Skeletal muscle satellite cell (primary cell): ENCODE data around the gene TRAF3.
"Not testable (repeated sequence)": the region's sequence is repeated elsewhere in the genome, so short reads cannot be mapped to it uniquely, and the experiment has no call there.

ENCODE experiments used
- H3K27me3 ChIP-seq: 2 replicates; pipeline ENCODE4 v1.7.0; 2013; ENCODE audit warnings: low read length; ENCODE audit not compliant: control insufficient read depth, insufficient read depth
- H3K36me3 ChIP-seq: 2 replicates; pipeline ENCODE4 v1.7.0; 2013; ENCODE audit warnings: mild to moderate bottlenecking, control low read depth, low read length; ENCODE audit not compliant: insufficient read depth
- H3K4me1 ChIP-seq: 2 replicates; pipeline ENCODE4 v1.7.0; 2013; ENCODE audit warnings: low read length; ENCODE audit not compliant: control insufficient read depth, insufficient read depth
- H3K4me2 ChIP-seq: 2 replicates; pipeline ENCODE4 v1.7.0; 2013; ENCODE audit warnings: mild to moderate bottlenecking, low read length
- H3K4me3 ChIP-seq: 2 replicates; pipeline ENCODE4 v1.7.0; 2013; ENCODE audit warnings: low read length
- H3K9ac ChIP-seq: 2 replicates; pipeline ENCODE4 v1.7.0; 2013; ENCODE audit warnings: mild to moderate bottlenecking, low read depth, low read length, moderate library complexity
- H3K9me3 ChIP-seq: replicated peaks from 2 replicates; pipeline ENCODE4 v1.7.0; 2013; ENCODE audit warnings: mild to moderate bottlenecking, control low read depth, low read length

Gene TRAF3

GRCh38 chr14:102893452-102893851 lies 116.2 kb downstream of the TRAF3 start:
- Histone ChIP-seq H3K9me3 (no peaks in the 10 kb centered on the region), H3K4me1 (peaks cover 5% of the 10 kb centered on the region), H3K27me3 (no peaks in the 10 kb centered on the region), H3K36me3 (peaks cover 17% of the 10 kb centered on the region), H3K4me2 (no peak overlapping the region), H3K9ac (no peak overlapping the region), H3K4me3 (no peak overlapping the region)

- not testable (repeated sequence) for H3K4me3 ChIP-seq, H3K9ac ChIP-seq, H3K9me3 ChIP-seq, H3K4me1 ChIP-seq, H3K27me3 ChIP-seq, H3K4me2 ChIP-seq
- H3K36me3 ChIP-seq, result peaks cover 16% of the 10 kb centered on the region
Measured at GRCh38 chr14:102896735-102897134, 119.5 kb downstream of the TRAF3 start.

DNA sequence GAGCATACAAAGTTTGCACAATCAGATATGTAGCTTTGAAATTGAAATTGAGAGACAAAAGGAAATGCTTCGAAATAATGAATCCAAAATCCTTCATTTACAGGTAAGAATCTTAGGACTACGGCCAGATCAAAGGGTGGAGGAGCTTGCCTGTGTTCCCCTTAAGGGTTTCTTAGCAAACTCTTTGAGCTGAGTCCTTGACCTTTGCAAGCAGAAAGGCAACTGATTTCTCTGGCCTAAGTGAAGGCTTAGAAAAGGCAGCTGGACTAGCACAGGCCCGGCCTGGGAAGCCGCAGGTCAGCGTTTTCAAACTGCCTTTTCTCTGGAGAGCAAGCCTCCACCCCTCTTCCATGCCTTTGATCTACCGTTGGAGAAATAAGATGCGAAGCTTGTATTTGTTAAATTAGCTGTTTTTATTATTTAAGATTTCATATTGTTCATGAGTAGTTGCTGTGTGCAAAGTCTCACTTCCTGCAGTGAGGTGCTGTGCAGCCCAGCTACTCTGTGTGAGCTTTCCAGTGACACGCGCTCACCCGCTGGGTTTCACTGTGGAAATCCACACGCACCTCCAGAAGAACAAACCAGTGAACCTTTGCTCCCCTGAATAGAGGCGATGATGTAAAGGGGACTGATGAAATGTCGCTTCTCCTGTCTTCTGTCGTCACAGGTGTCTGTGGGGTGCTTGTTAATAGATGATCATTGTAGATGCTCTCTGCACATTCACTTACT lies 120.2 kb downstream of the TRAF3 start:
- H3K9me3 ChIP-seq, result no peaks in the 10 kb centered on the region
- no peak overlapping the region for H3K9ac ChIP-seq
- peaks cover 16% of the 10 kb centered on the region for H3K36me3 ChIP-seq
- H3K4me3 ChIP-seq, result no peak overlapping the region
- H3K27me3 ChIP-seq, result no peaks in the 10 kb centered on the region
- peaks cover 5% of the 10 kb centered on the region for H3K4me1 ChIP-seq
- H3K4me2 ChIP-seq, result no peak overlapping the region

DNA sequence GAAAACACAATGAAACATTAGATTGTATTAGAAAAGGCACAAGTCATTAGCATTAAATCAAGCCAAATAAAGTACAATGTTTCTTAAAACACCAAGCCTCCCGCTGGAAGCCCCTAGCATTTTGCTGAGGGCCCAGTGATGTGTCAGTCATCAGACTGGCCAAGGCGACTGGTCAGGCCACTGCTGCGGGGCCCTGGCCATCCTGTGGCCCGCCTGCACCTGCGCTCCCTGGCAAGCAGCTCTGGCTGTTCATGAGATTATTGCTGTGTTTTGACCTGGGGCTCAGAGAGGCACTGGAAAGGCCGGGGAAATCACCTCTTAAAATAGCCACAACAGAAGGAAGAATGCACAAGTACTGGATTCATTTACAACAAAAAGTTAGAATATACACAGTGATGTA lies 121.0 kb downstream of the TRAF3 start:
- Histone ChIP-seq H3K36me3 (peaks cover 16% of the 10 kb centered on the region), H3K4me1 (peaks cover 4% of the 10 kb centered on the region)

GRCh38 chr14:102898776-102899515 lies 121.7 kb downstream of the TRAF3 start:
- Histone ChIP-seq H3K4me2 (no peak overlapping the region), H3K36me3 (peaks cover 16% of the 10 kb centered on the region), H3K4me3 (no peak overlapping the region), H3K9me3 (no peaks in the 10 kb centered on the region), H3K4me1 (no peaks in the 10 kb centered on the region), H3K9ac (no peak overlapping the region), H3K27me3 (no peaks in the 10 kb centered on the region)

More for the DNA sequence above, 121.0 kb downstream of the TRAF3 start:
- Histone ChIP-seq H3K9me3 (no peaks in the 10 kb centered on the region), H3K9ac (no peak overlapping the region), H3K4me2 (no peak overlapping the region), H3K4me3 (no peak overlapping the region), H3K27me3 (no peaks in the 10 kb centered on the region)

DNA sequence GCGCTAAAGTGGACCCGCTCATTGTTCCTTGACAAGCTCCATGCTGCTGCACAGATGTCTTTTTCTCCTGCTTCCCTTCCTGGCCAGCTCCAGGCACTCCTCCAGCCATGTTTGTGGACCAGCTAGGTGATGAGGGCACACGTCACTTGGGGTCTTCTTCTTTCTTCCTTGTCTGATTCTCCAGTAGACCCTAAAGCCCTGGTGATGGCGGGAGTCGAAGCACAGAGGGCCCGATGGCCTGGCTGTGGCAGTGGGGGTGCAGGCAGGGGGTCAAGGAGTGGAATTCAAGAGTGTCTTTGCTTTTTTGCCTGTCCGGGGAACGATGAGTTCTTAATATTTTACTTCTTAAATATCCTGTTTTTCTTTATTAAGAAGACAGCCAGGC lies 122.3 kb downstream of the TRAF3 start:
- peaks cover 16% of the 10 kb centered on the region for H3K36me3 ChIP-seq
- H3K4me1 ChIP-seq, result no peaks in the 10 kb centered on the region
- no peak overlapping the region for H3K4me2 ChIP-seq

DNA sequence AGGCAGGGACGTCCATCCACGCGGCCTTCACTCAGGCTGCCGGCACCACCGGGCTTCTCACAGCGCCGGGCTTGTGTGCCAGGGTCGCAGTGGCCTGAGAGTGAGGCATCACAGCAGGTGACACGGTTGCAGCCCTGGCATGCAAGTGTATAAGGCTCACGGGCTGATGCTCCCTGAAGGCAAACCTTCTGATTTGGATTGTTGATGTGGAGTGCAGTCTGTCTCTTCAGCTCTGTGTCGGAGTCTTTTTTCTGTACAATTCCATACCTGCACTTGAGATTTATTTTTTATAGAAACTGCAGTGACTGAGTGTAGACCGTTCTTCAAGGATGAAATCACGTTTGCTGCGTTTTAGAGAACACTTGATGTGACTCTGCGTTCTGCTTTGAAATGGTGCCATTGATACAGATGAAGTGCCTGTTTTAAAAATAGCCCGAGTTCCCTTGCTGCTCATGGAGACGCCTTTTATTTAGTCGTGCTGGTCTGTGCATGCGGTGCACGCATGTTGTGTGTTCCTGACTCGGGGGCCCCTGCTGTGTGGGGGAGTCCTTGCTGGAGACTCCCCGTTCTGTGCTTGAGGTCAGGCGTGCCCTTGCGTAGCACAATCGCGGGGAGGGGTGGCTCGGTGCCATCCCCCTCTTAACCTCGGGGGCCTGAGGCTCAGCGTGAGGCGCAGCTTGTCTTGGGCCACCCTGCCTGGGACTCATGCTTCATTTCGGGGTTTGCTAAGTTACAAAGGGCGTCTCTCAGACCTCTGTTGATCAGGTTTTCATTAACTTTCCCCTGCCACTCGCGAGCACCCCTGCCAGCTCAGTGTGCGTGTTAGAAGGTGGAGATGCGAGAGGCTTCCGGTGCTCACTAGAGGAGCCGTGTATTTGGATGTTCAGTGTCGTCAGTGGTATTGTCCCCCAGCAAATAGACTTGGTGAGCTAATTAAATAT lies 123.7 kb downstream of the TRAF3 start:
- H3K36me3 ChIP-seq, result peaks cover 13% of the 10 kb centered on the region
- no peaks in the 10 kb centered on the region for H3K27me3 ChIP-seq
- H3K9ac ChIP-seq, result no peak overlapping the region
- H3K9me3 ChIP-seq, result no peaks in the 10 kb centered on the region
- H3K4me2 ChIP-seq, result no peak overlapping the region
- no peaks in the 10 kb centered on the region for H3K4me1 ChIP-seq
- no peak overlapping the region for H3K4me3 ChIP-seq

More for the DNA sequence above, 122.3 kb downstream of the TRAF3 start:
- Histone ChIP-seq H3K4me3 (no peak overlapping the region), H3K9ac (no peak overlapping the region), H3K27me3 (no peaks in the 10 kb centered on the region), H3K9me3 (no peaks in the 10 kb centered on the region)

- Histone ChIP-seq H3K4me1 (no peaks in the 10 kb centered on the region), H3K27me3 (no peaks in the 10 kb centered on the region), H3K9ac (no peak overlapping the region), H3K4me3 (no peak overlapping the region), H3K36me3 (peaks cover 17% of the 10 kb centered on the region), H3K4me2 (no peak overlapping the region), H3K9me3 (no peaks in the 10 kb centered on the region)
Measured at GRCh38 chr14:102901633-102902032, 124.4 kb downstream of the TRAF3 start.

GRCh38 chr14:102902086-102902485 lies 124.8 kb downstream of the TRAF3 start:
- H3K36me3 ChIP-seq, result peaks cover 19% of the 10 kb centered on the region
- no peaks in the 10 kb centered on the region for H3K27me3 ChIP-seq
- H3K4me1 ChIP-seq, result no peaks in the 10 kb centered on the region
- no peak overlapping the region for H3K4me3 ChIP-seq
- no peaks in the 10 kb centered on the region for H3K9me3 ChIP-seq
- H3K9ac ChIP-seq, result no peak overlapping the region
- no peak overlapping the region for H3K4me2 ChIP-seq

- Histone ChIP-seq H3K36me3 (peaks cover 22% of the 10 kb centered on the region), H3K4me2 (no peak overlapping the region), H3K9me3 (no peaks in the 10 kb centered on the region), H3K27me3 (no peaks in the 10 kb centered on the region), H3K9ac (no peak overlapping the region), H3K4me3 (no peak overlapping the region), H3K4me1 (no peaks in the 10 kb centered on the region)
Measured at GRCh38 chr14:102902523-102903247, 125.4 kb downstream of the TRAF3 start.
